NCI-H2029 treated with DMSO at 0.1 percent for 48 hours (cell line): ENCODE data around the gene DEPDC1B.
"Not testable (repeated sequence)": the region's sequence is repeated elsewhere in the genome, so short reads cannot be mapped to it uniquely, and the experiment has no call there.

Source experiments
- DNase-seq: peaks from one replicate; lab custom pipeline; 2025; lab: John Stamatoyannopoulos, UW

Gene DEPDC1B

DNA sequence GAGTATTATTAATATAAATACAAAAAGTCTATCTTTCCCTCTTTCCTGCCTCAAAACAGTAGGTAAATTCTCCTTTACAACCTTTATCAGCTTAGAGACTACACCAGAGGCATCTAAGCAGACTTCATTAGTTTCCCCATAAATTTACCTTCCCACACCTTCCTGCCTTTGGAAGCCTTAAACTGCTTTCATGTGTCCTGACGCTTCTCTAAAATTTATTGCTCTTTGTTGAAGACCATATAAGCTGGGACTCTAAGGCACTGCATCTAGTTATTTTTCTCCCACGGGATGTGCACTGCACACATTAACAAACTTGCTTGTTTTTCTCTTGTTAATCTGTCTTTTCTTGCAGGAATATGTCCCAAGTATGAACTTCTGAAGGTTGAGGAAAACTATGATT lies 51.8 kb downstream of the DEPDC1B start:
- DNase-seq, result no peak

GRCh38 chr5:60640901-60641300 lies 59.1 kb downstream of the DEPDC1B start:
- DNase-seq, result no peak

DNA sequence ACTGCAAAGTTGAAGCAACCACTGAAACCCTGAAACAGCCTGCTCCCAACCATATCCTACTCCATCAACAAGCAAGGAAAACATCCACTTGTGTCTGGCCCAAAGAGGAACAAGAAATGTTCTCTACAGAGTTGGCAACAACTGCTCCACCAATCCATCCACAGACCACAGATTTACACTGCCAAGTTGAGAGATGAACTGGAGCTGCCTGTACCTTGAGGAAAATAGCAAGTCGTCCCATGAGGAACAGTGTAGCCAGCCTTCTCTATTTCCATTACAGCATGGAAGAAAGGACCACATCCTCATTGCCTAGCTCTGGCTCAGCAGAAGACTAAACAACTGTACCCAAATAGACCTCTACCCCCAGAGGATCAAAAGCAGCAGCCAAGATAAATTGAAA lies 60.4 kb downstream of the DEPDC1B start:
- no peak for DNase-seq

DNA sequence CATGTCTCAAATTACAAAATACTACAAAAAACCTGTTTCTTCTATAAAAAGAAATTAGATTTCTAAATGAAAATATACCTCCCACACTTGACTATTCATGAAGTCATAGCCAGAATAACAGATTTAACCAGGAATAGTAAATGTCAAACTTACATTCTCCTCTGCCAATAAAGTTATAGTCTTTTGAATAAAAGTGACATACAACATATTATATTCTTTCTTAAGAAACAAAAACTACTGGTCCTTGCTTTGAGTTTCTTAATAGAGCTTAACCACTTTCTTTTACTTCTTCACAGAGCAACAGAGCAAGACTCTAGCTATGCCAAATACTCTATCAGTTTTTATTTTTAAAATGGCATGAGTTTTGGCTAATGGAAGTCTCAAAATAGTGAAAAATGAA lies 61.7 kb downstream of the DEPDC1B start:
- no peak for DNase-seq

- DNase-seq, result no peak
Measured at GRCh38 chr5:60636644-60637043, 63.3 kb downstream of the DEPDC1B start.

DNA sequence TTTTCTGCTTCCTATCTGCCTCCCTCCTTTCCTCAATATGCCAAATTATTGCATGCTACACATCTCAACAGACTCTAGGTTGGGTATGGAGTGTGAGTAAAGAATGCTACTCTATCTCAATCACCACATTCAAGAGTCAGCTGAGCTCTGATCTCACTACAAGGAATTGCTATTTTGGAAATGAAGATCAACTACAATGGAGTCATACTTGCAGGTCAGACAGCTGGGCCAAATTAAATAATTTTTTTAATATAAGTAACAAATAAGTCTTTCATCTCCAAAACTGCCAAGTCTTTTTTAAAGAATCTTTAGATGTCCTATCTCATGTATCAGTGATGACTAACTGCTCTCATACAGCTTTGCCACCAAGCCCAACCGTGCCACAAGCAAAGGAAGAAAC lies 64.0 kb downstream of the DEPDC1B start:
- DNase-seq, result no peak

- DNase-seq, result no peak
Measured at GRCh38 chr5:60634051-60634450, 65.9 kb downstream of the DEPDC1B start.

DNA sequence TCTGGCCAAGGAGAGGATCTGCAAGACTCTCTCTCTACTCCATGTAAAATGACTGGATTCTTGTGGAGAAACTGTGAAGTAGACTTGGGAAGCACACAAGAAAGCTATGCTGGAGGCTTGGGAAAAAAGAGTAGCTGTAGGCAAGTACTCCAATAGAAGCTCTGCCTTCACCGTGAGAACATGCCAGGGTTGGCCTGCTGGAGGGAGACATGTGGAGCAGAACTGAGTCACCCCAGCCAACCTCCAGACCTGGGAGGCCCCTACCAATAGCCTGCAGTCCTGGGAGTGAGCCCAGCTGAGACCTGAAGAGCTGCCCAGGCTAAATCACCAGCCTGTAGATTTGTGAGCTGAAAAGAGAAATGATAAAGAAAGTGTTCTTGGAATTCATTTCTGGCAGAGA lies 66.6 kb downstream of the DEPDC1B start:
- no peak for DNase-seq

GRCh38 chr5:60632153-60632552 lies 67.8 kb downstream of the DEPDC1B start:
- DNase-seq, result no peak

- no peak for DNase-seq
Measured at GRCh38 chr5:60630836-60631235, 69.1 kb downstream of the DEPDC1B start.

DNA sequence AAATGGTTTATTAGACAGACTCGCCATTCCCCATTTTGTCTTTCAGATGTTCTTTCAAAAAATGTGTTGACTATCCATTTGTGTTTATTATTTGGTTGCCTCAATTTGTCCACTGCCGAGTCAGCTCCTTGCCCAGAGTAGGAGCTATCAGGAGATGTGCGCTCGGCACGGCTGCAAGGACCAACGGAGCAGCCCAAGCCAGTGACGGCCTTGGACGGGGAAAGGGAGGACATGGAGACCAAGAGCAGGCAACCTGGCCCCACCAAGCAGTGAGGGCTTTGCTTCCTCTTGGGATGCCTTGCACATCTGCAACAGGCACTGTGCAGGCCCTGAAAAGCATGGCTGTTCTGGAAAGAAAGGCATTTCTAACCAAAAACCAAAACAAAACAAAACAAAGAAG lies 69.8 kb downstream of the DEPDC1B start:
- DNase-seq, result no peak

DNA sequence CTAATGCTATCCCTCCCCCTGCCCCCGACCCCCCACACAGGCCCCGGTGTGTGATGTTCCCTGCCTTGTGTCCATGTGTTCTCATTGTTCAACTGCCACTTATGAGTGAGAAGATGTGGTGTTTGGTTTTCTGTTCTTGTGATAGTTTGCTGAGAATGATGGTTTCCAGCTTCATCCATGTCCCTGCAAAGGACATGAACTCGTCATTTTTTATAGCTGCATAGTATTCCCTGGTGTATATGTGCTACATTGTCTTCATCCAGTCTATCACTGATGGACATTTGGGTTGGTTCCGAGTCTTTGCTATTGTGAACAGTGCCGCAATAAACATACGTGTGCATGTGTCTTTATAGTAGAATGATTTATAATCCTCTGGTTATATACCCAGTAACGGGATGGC lies 75.1 kb downstream of the DEPDC1B start:
- DNase-seq, result not testable (repeated sequence)

DNA sequence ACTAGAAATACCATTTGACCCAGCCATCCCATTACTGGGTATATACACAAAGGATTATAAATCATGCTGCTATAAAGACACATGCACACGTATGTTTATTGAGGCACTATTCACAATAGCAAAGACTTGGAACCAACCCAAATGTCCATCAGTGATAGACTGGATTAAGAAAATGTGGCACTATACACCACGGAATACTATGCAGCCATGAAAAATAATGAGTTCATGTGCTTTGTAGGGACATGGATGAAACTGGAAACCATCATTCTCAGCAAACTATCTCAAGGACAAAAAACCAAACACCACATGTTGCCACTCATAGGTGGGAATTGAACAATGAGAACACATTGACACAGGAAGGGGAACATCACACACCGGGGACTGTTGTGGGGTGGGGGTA lies 79.2 kb downstream of the DEPDC1B start:
- not testable (repeated sequence) for DNase-seq

- no peak for DNase-seq
Measured at GRCh38 chr5:60613826-60614225, 86.1 kb downstream of the DEPDC1B start.

DNA sequence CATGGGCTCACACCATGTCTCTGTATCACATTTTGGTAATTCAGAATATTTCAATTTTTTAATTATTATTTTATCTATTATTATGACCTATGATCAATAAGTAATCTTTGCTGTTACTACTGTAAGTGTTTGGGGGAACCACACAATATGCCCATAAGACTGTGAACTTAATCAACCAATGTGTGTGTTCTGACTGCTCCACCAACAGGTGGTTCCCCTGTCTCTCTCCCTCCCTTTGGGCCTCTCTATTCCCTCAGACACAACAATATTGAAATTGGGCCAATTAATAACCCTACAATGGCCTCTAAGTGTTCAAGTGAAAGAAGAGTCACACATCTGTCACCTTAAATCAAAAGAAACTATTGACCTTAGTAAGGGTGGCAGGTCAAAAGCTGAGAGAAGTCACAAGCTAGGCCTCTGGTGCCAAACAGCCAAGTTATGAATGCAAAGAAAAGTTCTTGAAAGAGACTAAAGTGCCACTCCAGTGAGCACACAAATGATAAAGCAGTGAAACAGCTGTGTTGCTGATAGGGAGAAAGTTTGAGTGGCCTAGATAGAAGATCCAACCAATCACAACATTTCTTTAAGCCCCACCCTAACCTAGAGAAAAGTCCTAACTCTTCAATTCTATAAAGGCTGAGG lies 88.7 kb downstream of the DEPDC1B start:
- no peak for DNase-seq

DNA sequence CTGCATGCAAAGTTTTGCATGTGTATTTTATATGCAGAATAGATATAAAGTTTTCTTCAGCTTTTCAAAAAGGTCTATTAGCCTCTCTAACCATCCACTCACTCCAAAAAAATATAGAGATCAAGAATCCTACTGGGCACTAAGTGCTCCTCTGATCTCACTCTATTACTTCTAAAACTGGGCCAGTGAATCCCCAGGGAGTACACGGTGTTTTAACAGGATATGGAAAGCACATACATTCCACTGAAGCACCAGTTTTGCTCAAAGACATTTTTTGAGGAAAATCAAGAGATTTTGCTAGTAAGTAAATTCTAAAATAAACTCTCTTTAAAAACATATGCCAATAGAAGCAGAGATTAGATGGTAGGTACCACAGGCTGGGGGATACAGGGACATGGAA lies 95.2 kb downstream of the DEPDC1B start:
- DNase-seq, result no peak

DNA sequence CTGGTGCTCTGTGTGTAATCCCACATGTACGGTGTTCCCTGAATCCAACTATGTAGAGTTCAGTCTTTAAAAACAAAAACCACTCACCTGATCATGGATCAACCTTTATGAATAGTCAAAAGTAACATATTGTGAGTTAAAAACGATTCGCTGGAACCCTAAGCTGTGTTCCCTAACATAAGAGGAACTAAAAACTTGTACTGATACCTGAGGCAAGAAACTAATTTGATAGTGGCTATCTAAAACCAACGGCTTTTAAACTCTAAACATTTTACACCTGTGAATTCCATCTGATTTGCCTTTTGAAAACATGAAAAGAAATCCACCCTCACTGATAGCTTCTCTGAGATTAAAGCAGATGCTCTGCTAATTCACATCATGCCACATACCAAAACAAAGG lies 101.5 kb downstream of the DEPDC1B start:
- DNase-seq, result no peak

DNA sequence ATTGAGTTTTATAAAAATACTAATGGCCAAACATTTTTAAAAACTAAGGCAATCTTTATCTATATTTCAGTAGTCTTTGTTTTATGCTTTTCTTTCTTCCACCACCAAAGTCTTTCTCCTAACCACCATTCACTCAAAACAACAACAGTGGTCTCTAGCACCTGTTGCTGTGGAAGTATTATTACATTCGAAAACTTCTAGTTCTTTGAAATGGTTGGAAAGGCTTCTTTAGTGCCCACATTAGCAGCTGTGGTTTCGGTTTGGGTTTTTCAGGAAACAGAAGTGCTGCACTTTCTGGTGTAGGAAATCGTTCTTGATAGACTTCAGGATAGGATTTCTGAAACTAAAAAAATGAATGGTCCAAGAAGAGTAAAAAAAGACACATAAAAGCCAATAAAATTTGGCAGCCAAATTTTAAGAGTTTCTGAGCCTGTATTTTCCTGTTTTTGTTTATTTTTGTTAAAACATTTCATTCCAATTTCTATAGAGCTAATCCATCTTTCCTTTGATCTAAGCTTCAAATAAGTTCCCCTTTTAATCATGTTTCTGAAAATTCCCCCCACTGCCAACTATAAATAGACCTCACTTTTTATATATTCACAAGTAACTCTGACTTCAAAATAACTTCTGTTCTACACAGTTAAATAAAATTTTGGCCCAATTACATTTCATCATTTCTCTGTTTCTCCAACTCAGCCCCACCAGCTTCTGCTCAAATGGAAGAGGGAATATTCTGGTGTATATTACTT lies 102.2 kb downstream of the DEPDC1B start:
- no peak for DNase-seq

DNA sequence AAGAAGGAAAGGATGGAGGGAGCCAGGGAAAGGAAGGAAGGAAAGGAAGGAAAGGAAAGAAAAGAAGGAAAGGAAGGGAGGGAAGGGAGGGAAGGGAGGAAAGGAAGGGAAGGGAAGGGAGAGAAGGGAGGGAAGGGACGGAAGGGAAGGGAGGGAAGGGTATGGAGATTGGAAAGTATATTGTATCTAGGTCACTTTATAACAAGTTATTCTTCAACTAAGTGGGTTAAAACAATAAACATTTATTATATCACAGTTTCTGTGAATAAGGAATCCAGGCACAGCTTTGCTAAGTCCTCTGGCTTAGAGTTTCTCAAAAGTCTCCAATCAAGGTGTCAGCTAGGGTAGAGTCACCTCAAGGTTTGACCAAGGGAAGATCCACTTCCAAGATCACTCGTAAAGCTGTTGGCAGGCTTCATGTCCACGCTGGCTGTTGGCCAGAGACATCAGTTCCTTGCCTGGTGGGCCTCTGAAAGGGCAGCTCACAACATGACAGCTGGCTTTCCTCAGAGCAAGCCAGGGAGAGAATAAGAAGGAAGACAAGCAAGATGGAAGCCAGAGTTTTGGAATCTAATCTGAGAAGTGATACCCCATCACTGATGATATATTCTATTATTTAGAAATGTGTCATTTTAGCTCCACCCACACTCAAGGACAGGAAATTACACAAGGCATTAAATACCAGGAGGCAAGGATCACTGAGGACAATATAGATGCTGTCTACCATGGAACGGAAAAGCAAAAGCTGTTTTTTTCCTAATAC lies 105.1 kb downstream of the DEPDC1B start:
- no peak for DNase-seq

GRCh38 chr5:60590172-60590571 lies 109.8 kb downstream of the DEPDC1B start:
- DNase-seq, result no peak

DNA sequence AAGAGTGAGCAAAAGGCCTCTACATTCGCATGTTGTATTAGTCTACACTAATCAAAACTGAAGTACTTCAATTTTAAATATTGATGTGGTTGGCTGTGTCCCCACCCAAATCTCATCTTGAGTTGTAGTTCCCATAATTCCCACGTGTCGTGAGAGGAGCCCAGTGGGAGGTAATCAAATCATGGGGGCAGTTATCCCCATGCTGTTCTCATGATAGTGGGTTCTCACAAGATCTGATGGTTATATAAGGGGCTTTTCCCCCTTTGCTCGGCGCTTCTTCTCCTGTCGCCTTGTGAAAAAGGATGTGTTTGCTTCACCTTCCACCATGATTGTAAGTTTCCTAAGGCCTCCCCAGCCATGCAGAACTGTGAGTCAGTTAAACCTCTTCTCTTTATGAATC lies 112.7 kb downstream of the DEPDC1B start:
- DNase-seq, result not testable (repeated sequence)

DNA sequence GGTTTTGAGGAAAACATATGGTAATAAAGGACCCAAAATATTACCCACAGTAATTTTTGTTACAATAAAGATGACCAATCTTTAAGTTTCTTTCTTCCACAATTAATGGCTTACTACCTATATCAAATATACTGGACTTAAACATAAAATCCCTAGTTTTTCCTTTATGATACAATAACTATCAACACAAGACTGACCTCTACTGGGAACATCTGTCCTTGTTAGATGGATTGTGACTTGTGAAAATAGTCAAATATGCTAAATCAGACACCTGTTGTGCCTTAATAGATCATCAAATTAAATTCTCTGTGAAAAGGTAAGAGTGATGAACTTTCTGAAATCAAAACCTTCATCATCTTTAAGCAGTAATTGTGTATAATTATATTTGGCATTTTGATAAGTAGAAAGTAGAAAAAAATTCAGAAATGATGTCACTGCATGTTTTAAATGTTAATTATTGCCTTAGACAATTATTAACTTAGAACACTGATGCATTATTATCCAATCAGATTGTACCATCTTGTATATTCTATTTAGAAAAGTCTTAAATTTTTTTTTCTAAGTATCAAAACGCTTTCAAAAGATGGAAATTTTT lies 113.6 kb downstream of the DEPDC1B start:
- no peak for DNase-seq

GRCh38 chr5:60585618-60586017 lies 114.3 kb downstream of the DEPDC1B start:
- DNase-seq, result no peak
